ENCODE measurements around the gene TAAR9. TPM values are rescaled to one million over a fixed set of nuclear protein-coding genes. Genes with fewer than 3 reads are reported as not detected.

The TAAR9 gene
- total RNA-seq, 4 donors from 2014 or later, result not detected

GRCh38 chr6:132491881-132492280 is 46.2 kb upstream of the TAAR9 start:
- Histone ChIP-seq H3K27me3 (no peaks in the 10 kb centered on the region), H3K4me3 (no peak overlapping the region), H3K36me3 (peaks cover 0 to 20% (median 0%) of the 10 kb centered on the region in 3 donors), H3K9me3 (no peaks in the 10 kb centered on the region), H3K4me1 (peaks cover 0 to 28% (median 9%) of the 10 kb centered on the region in 4 donors), H3K27ac (peak overlapping the region in 1 of 4 donors; percentile 74)
- no peak for DNase-seq
- TF ChIP-seq POLR2A (IDR thresholded peaks at IDR 0.05) (no peak), CTCF (IDR thresholded peaks at IDR 0.05) (no peak)

- TF ChIP-seq CTCF (IDR thresholded peaks at IDR 0.05) (no peak), POLR2A (IDR thresholded peaks at IDR 0.05) (no peak)
- H3K4me1 ChIP-seq, result peaks cover 0 to 28% (median 10%) of the 10 kb centered on the region in 4 donors
- H3K36me3 ChIP-seq, result peaks cover 0 to 27% (median 0%) of the 10 kb centered on the region in 3 donors
Observed at GRCh38 chr6:132494954-132495353, 43.1 kb upstream of the TAAR9 start.

GRCh38 chr6:132495604-132496079 is 42.4 kb upstream of the TAAR9 start:
- Histone ChIP-seq H3K27ac (peak overlapping the region in 1 of 4 donors; percentile 77), H3K9me3 (no peaks in the 10 kb centered on the region), H3K27me3 (no peaks in the 10 kb centered on the region), H3K4me3 (no peak overlapping the region), H3K36me3 (peaks cover 0 to 22% (median 0%) of the 10 kb centered on the region in 3 donors), H3K4me1 (peaks cover 0 to 24% (median 12%) of the 10 kb centered on the region in 4 donors)
- TF ChIP-seq CTCF (IDR thresholded peaks at IDR 0.05) (no peak), POLR2A (IDR thresholded peaks at IDR 0.05) (no peak)
- DNase-seq, result no peak

More at GRCh38 chr6:132494954-132495353, 43.1 kb upstream of the TAAR9 start:
- no peak for DNase-seq
- Histone ChIP-seq H3K27ac (peak overlapping the region in 2 of 4 donors; percentile 6 to 77), H3K9me3 (no peaks in the 10 kb centered on the region), H3K4me3 (no peak overlapping the region), H3K27me3 (no peaks in the 10 kb centered on the region)

- Histone ChIP-seq H3K27ac (peak overlapping the region in 2 of 4 donors; percentile 13 to 64), H3K27me3 (no peaks in the 10 kb centered on the region), H3K4me1 (peaks cover 0 to 26% (median 7%) of the 10 kb centered on the region in 4 donors), H3K36me3 (peaks cover 0 to 28% (median 0%) of the 10 kb centered on the region in 3 donors), H3K9me3 (no peaks in the 10 kb centered on the region), H3K4me3 (no peak overlapping the region)
- no peak for DNase-seq
- TF ChIP-seq CTCF (IDR thresholded peaks at IDR 0.05), result no peak
- no peak for TF ChIP-seq POLR2A (IDR thresholded peaks at IDR 0.05)
Observed at GRCh38 chr6:132496519-132497180, 41.4 kb upstream of the TAAR9 start.

- H3K4me3 ChIP-seq, result no peak overlapping the region
- no peak for TF ChIP-seq POLR2A (IDR thresholded peaks at IDR 0.05)
- no peak for TF ChIP-seq CTCF (IDR thresholded peaks at IDR 0.05)
- no peak for DNase-seq
- H3K9me3 ChIP-seq, result no peaks in the 10 kb centered on the region
- peaks cover 0 to 40% (median 0%) of the 10 kb centered on the region in 3 donors for H3K36me3 ChIP-seq
- peaks cover 0 to 26% (median 5%) of the 10 kb centered on the region in 4 donors for H3K4me1 ChIP-seq
- H3K27ac ChIP-seq, result peak overlapping the region in 2 of 4 donors; percentile 9 to 57
- H3K27me3 ChIP-seq, result no peaks in the 10 kb centered on the region
Observed at GRCh38 chr6:132498638-132499037, 39.4 kb upstream of the TAAR9 start.

All from Peyer's patch (tissue), 4 donors.